SK-MEL-5 (cell line): ENCODE results near the gene PDE9A. TPM values are rescaled to one million over a fixed set of nuclear protein-coding genes. Genes with fewer than 3 reads are reported as not detected.

Source experiments
- DNase-seq: peaks from one replicate; pipeline ENCODE4 v3.0.0-alpha.2; 2016; ENCODE audit warnings: low read depth, low spot score
- in situ Hi-C: cut with HindIII; loops from 2 replicates; pipeline ENCODE4 v1.10.0; 2016; ENCODE audit warnings: low sequenced_read_pairs, high pct_unique_total_duplicates, low pct_unique_long_range_greater_than_20kb
- total RNA-seq: library from RNA; depleted of rRNA; stranded (reverse); fragments of >200 nt; shearing (Covaris generic); gene quantifications from 2 replicates; pipeline ENCODE4 v1.2.3, GENCODE V29; 2014

PDE9A gene
- total RNA-seq, 1 experiment from 2014 or later, result 2.9 TPM

DNA sequence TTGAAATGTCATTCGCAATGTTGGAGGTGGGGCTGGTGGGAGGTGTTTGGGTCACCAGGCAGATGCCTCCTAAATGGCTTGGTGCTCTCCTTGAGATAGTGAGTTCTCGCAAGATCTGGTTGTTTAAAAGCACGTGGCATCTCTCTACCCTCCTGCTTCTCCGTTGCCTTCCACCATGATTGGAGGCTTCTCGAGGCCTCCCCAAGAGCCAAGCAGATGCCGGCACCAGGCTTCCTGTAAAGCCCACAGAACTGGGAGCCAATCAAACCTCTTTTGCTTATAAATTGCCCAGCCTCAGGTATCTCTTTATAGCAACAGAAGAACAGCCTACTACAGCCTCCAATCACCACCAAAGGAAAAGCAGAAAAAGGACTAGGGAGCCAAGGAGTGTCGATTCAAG is 80.5 kb downstream of the PDE9A start:
- in situ Hi-C loops, result no loop called here
- no peak for DNase-seq

DNA sequence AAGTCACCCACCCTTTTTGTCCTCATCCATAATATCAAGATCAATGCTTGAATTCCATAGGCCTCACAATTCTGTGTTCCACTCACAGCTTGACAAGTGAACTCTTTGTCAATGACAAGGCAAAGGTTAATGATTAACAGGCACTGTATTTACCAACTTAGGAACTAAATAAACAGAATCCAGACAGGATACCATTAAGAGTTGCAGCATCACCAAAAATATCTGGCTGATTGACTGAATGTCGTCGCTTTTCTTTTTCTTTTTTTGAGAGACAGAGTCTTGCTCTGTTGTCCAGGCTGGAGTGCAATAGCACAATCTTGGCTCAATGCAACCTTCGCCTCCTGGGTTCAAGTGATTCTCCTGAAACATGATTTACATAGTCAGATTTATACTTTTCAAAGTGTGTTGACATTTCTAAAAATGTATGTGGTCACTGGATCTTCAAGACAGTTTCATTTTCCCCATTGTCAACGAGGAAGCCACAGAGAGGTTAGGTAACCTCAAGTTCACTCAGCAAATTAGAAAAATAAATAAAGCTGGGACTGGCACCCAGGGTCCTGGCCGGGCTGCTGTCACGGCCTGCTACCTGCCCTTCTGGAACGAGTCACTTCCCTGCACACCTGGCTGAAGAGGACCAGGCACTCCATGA is 81.0 kb downstream of the PDE9A start:
- in situ Hi-C loops, result no loop called here

DNA sequence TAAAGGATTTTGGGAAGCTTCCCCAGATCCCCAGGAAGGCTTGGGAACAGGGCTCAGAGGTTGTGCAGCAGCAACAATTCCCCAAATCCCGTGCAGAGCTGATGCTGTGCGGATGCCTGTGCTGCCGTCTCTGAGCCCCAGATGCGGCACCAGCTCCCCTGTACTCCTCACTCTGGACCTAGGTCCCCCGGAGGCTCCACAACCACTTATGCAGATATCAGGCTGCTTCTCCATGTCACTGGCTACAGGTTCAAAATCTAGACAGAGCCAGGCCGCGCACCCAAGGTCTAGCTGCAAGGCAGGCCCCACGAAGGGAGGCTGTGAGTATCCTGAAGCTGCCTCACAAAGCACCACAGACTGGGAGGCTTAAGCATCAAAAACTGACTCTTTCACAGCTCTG is 81.6 kb downstream of the PDE9A start:
- in situ Hi-C loops, result no loop called here
- no peak for DNase-seq

More for the DNA sequence above, 81.0 kb downstream of the PDE9A start:
- DNase-seq, result no peak

GRCh38 chr21:42735944-42736343 is 82.5 kb downstream of the PDE9A start:
- in situ Hi-C loops, result no loop called here
- no peak for DNase-seq

DNA sequence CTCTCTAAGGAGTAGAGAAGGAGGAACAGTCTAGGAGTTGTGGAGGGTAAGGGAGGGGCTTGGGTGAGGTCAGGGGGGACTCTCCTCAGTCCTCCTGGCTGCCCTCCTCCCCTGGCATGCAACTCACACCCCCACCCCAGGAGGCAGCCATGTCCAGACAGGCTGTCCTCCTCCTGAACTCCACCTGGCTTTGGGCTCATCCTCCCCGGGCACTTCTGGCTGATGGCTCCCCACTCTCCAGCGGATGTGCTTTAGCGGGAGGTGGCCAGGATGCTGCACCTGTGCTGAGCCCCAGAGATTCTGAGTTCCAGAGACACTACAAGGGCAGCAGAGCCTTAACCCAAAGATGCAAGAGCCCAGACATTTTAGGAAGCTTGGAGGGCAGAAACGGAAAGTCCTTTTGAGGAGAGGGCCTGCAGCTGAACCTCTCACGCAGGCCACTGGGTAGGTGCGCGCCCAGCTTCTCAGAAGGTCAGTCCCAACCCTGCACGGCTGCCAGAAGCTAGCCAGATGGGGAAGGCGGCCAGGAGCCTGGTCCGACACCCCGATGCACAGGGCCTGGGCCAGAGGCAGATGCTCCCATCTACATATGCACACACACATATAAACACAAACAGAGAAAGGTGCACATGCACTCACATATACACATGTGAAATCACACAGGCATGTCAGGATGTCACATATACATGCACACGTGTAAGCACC is 83.4 kb downstream of the PDE9A start:
- in situ Hi-C loops, result no loop called here

GRCh38 chr21:42737951-42738590 is 84.7 kb downstream of the PDE9A start:
- in situ Hi-C loops, result no loop called here
- DNase-seq, result peak; percentile 4

More for the DNA sequence above, 83.4 kb downstream of the PDE9A start:
- no peak for DNase-seq

- in situ Hi-C loops, result no loop called here
Measured at GRCh38 chr21:42739061-42739931, 85.9 kb downstream of the PDE9A start.

DNA sequence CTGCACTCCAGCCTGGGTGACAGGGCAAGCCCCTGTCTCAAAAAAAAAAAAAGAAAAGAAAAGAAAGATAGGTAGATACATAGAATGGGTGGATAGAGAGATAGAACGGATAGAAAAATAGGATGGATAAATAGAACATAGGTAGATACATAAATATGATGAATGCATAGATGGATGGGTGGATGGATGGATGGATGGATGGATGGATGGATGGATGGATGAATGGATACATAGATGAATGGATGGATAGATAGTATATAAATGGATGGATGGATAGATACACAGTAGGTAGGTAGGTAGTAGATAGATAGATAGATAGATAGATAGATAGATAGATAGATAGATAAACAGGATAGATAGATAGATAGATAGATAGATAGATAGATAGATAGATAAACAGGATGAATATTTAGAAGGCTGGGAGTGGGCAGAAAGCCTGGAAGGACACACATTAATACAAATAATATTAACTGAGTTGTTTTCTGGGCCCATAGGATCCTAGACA is 87.0 kb downstream of the PDE9A start:
- in situ Hi-C loops, result no loop called here
- no peak for DNase-seq

More at GRCh38 chr21:42739061-42739931, 85.9 kb downstream of the PDE9A start:
- no peak for DNase-seq

DNA sequence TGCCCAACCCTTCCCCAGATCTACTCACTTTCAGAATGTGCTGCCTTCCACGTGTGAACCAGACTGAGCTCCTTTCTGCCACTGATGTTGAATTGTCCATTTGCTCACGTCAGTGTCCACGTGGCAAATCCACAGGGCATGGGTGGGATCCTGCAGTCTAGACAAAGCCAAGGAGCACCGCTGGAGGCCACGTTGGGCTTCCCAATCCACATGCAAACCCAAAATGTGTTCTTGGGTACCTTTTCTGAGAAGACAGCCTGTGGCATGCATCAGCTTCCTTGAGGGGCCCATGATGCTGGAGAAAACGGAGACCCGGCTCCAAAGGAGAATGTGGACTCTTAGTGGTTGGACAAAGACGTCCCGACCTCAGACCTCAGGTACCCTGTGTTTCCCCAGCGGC is 87.6 kb downstream of the PDE9A start:
- in situ Hi-C loops, result no loop called here
- no peak for DNase-seq

- in situ Hi-C loops, result no loop called here
- no peak for DNase-seq
Measured at GRCh38 chr21:42744520-42745445, 91.4 kb downstream of the PDE9A start.

GRCh38 chr21:42745511-42746239 is 92.3 kb downstream of the PDE9A start:
- in situ Hi-C loops, result no loop called here
- DNase-seq, result no peak

DNA sequence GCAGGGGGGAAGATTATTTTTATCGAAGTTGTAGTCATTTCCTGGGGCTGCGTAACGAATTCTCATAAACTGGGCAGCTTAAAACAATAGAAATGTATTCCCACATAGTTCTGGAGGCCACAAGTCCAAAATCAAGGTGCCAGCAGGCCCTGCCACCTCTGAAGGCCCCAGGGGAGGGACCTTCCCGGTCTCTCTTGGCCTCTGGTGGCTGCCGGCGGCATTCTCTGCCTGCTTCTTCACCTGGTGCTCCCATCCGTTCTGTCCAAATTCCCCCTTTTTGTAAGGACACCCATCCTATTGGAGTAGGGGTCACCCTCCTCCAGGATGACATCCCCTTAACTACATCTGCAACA is 92.8 kb downstream of the PDE9A start:
- in situ Hi-C loops, result no loop called here
- no peak for DNase-seq

- in situ Hi-C loops, result no loop called here
Measured at GRCh38 chr21:42746593-42747275, 93.3 kb downstream of the PDE9A start.

GRCh38 chr21:42747276-42747701 is 93.9 kb downstream of the PDE9A start:
- no peak for DNase-seq
- in situ Hi-C loops, result no loop called here

More at GRCh38 chr21:42746593-42747275, 93.3 kb downstream of the PDE9A start:
- no peak for DNase-seq

GRCh38 chr21:42747746-42748351 is 94.4 kb downstream of the PDE9A start:
- in situ Hi-C loops, result no loop called here
- no peak for DNase-seq
